ENCODE results near the gene GALNTL6.

Gene GALNTL6

DNA sequence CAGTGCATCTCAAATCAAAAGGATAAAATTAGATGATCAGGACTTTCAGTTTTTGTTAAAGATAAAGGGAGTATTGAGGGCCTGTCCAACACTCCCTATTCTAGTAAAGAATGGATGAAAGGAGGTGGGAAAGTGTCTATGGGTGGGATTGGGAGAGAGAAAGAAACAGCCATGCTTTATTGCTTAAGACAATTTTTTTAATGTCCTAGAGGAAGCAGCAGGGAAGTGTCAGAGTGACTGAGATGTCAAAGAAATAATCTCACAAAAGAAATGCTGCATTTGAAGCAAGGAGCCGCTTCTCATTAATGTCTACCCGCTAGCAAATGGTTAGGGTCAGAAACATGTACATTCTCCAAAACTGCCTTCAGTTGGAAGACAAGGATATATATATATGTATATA is 1238.0 kb downstream of the GALNTL6 start:
- TF ChIP-seq, protein P1, sequence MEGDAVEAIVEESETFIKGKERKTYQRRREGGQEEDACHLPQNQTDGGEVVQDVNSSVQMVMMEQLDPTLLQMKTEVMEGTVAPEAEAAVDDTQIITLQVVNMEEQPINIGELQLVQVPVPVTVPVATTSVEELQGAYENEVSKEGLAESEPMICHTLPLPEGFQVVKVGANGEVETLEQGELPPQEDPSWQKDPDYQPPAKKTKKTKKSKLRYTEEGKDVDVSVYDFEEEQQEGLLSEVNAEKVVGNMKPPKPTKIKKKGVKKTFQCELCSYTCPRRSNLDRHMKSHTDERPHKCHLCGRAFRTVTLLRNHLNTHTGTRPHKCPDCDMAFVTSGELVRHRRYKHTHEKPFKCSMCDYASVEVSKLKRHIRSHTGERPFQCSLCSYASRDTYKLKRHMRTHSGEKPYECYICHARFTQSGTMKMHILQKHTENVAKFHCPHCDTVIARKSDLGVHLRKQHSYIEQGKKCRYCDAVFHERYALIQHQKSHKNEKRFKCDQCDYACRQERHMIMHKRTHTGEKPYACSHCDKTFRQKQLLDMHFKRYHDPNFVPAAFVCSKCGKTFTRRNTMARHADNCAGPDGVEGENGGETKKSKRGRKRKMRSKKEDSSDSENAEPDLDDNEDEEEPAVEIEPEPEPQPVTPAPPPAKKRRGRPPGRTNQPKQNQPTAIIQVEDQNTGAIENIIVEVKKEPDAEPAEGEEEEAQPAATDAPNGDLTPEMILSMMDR (IDR thresholded peaks at IDR 0.05; ENCODE audit: low read depth, low read length, missing control alignments) = no peak
- H3K4me3 ChIP-seq (replicated peaks; ENCODE audit: low read depth, low read length) = no peak overlapping the region
- no peak for DNase-seq (ENCODE audit: extremely low read depth, low read depth)

DNA sequence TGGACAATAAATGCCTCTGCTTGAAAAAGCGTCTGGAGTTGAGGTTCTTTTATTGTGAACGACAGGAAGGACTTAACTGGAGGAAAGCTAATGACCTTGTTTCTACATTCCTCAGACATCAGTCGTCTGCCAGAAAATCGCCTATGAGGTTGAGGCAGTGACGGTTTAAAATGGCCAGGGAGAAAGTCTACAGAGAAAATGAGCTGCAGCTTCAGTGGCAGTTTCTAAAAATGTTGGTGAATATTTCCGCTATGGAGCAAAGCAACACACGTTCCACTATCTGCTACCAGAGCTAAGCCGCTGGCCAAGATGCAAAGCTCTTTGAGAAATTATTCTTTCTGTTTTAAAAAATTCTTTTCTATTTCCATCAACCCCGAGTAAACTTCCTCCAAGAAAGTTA is 1238.5 kb downstream of the GALNTL6 start:
- TF ChIP-seq, protein P1 (IDR thresholded peaks at IDR 0.05; ENCODE audit: low read depth, low read length, missing control alignments) = no peak
- no peak overlapping the region for H3K4me3 ChIP-seq (replicated peaks; ENCODE audit: low read depth, low read length)
- DNase-seq (ENCODE audit: extremely low read depth, low read depth) = no peak

GRCh38 chr4:173052439-173052838 is 1239.2 kb downstream of the GALNTL6 start:
- DNase-seq (ENCODE audit: extremely low read depth, low read depth) = no peak
- TF ChIP-seq, protein P1 (IDR thresholded peaks at IDR 0.05; ENCODE audit: low read depth, low read length, missing control alignments) = no peak
- H3K4me3 ChIP-seq (replicated peaks; ENCODE audit: low read depth, low read length) = no peak overlapping the region

GRCh38 chr4:173056271-173056670 is 1243.1 kb downstream of the GALNTL6 start:
- no peak overlapping the region for H3K4me3 ChIP-seq (replicated peaks; ENCODE audit: low read depth, low read length)
- no peak for DNase-seq (ENCODE audit: extremely low read depth, low read depth)
- TF ChIP-seq, protein P1 (IDR thresholded peaks at IDR 0.05; ENCODE audit: low read depth, low read length, missing control alignments) = no peak

DNA sequence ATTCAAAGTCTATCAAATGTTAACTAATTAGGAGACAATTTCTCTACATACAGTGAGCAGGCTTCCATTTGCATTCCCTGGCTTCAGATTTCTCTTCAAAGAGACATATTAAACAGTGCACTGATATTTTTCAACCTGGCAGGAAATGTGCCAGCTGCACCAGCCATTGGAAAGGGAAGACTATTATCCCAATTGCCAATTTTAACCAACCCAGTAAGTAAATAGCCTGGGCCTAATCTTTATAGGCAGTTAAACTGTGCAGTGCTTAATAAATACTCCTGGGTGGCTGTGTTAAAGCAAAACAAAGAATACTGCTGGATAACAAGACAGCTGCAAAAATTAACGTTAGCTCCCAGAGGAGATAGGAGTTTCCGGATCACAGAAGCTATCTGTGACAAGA is 1243.5 kb downstream of the GALNTL6 start:
- DNase-seq (ENCODE audit: extremely low read depth, low read depth) = no peak
- TF ChIP-seq, protein P1 (IDR thresholded peaks at IDR 0.05; ENCODE audit: low read depth, low read length, missing control alignments) = no peak
- H3K4me3 ChIP-seq (replicated peaks; ENCODE audit: low read depth, low read length) = no peak overlapping the region

DNA sequence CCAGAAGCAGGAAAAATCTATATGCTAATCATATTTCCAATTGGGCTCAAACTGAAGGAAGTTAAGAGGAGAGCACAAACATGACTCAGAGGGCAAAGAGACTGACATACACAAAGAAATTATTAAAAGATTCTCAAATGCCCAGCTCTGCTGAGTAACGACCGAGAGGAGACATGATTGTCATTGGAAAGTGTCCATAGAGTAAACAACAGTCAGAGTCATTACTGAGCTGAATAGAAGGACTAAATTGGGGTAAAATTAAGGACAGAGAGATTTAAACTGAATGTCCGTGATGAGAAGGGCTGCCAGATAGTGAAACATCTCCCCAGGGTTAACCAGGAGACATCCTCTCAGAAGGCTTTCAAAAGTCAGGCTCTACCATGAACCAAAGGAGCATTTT is 1244.2 kb downstream of the GALNTL6 start:
- no peak for DNase-seq (ENCODE audit: extremely low read depth, low read depth)
- H3K4me3 ChIP-seq (replicated peaks; ENCODE audit: low read depth, low read length) = no peak overlapping the region
- TF ChIP-seq, protein P1 (IDR thresholded peaks at IDR 0.05; ENCODE audit: low read depth, low read length, missing control alignments) = no peak

GRCh38 chr4:173057901-173058300 is 1244.7 kb downstream of the GALNTL6 start:
- TF ChIP-seq, protein P1 (IDR thresholded peaks at IDR 0.05; ENCODE audit: low read depth, low read length, missing control alignments) = no peak
- no peak for DNase-seq (ENCODE audit: extremely low read depth, low read depth)
- H3K4me3 ChIP-seq (replicated peaks; ENCODE audit: low read depth, low read length) = no peak overlapping the region
